HG03469 (cell line): Measurements from ENCODE around the gene PRTFDC1.

Experiments used
- ATAC-seq: cut with Tn5 transposase; IDR thresholded peaks from one replicate; pipeline ENCODE4 v1.9.1; 2021; ENCODE audit warnings: mild to moderate bottlenecking, moderate library complexity, moderate number of reproducible peaks; ENCODE audit not compliant: unreplicated experiment

PRTFDC1 gene

DNA sequence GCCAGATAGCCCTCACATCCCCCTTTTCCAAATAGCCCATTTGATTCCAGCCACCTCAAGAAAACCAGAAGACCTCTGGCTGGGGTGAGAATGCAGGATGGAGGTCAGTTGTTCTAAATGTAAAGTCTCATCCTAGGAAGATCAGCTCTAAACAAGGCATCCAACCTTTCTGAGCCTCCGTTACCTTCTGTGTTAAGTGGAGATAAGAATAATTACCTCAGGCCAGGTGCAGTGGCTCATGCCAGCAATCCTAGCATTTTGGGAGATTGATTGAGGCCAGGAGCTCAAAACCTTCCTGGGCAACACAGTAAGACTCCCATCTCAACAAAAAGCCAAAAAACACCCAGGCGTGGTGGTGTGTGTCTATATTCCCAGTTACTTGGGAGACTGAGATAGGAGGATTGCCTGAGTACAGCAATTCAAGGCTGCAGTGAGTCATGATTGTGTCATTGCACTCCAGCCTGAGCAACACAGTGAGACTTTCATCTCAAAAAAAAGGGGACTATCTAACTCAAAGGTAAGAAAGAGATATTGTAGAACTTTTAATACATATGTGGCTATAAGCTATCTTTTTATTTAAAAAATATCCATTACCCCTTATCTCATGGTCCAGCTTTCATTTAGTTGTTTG is 43.5 kb downstream of the PRTFDC1 start:
- ATAC-seq = no peak

DNA sequence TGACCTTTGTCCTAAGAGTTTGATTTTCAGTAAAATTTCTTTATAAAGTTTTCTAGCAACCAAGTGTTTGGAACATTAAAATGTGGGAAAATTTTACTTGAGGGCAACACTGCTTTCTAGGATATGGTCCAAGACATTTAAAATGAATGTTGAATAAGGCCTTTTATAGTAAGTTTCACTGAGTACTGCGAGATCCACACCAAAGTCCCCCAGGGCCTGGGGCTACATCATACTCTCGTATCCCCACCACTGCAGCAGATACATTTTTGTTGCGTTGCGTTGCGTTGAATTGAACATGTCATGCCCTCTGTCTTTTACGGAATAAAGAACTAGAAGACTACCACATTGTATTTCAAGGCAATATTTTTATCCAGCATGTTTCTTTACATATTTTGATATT is 44.5 kb downstream of the PRTFDC1 start:
- ATAC-seq = no peak

DNA sequence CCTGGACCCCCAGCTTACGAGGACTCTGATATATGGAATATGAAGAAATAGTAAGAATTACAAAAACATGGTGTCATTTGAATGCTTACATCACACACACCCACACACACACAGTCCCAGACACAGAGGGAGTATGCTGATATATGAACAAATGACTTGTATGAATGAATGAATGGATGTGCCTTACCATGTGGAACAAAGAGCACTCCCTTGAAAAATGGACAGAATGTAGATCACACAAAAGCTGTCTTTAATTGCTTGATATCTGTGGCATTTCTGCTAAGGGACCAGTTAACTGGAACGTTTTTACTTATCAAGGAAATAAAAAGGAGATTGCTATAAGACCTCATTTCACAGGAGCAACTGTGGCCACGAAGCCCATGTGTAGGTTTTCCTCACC is 46.0 kb downstream of the PRTFDC1 start:
- no peak for ATAC-seq

DNA sequence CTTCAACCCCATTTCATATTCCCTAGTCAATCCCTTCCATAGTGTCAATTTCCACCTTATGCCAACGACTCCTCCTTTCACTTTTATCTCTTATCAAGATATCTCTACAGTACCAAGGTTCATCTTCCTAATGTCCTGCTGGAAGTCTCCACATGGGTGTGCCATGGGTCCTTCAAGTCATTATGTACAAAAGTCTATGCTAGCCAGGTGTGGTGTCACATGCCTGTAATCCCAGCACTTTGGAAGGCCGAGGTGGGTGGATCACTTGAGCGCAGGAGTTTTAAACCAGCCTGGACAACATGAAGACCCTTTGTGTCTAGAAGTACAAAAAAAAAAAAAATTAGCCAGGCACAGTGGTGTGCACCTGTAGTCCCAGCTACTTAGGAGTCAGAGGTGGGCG is 47.6 kb downstream of the PRTFDC1 start:
- ATAC-seq = no peak

DNA sequence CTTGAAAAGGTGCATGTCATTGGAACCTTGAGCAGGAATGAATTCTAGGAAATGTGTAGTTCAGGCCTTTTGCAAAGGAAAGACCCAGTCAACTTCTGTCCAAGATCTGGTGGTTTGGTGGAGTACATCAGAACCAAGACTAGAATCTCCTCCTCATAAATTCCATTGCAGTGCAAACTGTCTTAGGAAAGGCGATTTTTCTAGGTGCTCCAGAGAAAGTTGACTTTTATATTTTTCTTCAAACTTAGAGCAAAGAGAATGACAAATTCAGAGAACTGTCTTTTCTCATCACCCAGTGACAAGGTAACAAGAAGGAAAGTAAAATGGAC is 50.0 kb downstream of the PRTFDC1 start:
- no peak for ATAC-seq

DNA sequence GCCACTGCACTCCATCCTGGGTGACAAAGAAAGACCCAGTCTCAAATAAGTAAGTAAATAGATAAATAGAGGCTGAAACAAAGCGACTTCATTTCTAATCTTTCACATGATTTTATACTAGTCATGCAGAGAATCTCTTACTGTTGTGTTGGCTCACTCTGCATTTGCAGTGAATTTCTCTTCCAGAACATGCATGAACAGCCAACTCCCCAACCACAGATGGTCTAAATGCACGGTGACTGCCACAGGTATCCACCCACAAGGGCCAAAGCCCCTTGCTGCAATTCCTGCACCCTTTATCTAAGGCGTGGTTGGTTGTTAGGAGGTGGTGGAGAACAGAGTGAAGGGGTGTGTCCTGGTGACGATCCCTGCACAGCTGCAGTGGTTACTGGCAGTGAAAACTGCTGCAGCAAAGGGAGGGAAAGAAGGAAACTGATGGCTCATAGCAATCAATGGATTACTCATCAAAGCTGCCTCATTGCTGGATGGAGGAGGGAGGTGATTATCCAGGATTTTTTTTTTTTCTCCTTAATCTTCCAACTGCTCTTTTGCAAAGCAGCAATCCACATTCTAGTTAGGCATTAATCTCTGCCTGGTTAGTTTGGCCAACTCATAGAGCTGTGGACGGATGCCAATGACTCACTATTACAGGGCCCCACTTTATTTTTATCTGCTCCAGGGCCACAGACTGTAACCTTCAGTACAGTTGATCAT is 50.6 kb downstream of the PRTFDC1 start:
- no peak for ATAC-seq

DNA sequence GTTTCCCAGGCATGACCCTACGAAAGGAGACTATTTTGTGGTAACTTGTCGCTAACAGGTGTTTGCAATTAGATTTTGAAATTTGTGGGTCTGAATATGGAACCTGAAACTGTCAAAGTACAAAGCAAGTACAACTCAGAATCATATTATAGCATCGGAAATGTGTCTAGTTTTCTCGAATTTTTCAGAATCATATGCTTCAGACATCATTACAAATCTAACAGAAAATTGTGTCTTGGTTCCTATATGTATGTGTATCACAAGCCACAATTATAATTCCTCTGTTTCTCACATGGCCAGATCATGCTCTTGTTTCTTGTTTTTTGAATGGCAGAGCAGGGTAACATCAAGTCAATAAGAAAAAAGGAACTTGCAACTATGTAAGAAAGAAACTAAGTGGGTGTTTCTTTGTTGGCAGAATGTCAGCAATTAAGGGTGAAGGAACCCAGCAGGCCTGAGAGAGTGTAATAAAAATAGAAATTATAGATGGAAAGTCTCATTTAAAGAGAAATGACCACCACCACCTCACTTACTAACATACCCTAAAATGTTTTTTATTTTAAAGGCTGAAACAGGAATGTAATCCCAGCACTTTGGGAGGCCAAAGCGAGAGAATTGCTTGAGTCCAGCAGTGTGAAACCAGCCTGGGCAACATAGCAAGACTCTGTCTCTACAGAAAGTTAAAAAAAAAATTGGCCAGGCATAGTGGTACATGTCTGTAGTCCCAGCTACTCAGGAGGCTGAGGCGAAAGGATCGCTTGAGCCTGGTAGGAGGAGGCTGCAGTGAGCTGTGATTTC is 51.3 kb downstream of the PRTFDC1 start:
- peak; percentile 67 for ATAC-seq

DNA sequence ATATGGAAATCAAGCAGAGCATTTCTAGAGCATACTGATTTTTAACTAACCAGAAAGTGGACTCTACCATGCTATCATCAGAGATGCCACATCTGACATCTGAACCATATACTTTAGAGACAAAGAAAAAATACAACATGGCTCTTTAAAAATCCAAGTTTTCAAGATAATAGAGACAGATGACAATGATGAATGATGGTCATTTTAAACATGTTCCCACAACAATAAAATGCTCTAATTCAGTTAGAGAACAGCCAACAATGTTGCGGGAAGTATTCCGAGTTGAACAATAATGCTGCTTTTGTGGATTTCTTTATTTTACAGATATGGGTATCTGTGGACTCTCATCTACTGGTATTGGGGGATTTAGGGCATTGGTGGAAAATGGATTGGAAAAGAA is 52.8 kb downstream of the PRTFDC1 start:
- ATAC-seq = no peak

DNA sequence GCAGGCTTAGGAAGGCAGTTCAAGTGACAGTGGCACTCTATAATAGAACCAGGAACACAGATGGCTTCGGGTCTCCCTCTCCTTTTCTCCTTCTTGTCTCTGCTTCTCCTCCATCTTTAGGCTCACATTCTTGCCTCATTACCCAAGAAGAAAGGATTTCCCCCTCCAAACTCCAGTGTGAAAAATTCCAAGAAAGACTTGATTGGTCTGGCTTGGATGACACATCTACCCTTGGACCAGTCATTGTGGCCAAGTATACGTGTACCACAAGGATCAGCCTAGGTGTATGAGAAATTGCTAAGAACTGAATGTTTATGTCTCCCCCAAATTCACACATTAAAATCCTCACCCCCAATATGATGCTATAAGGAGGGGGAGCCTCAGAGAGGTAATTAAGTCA is 53.9 kb downstream of the PRTFDC1 start:
- no peak for ATAC-seq

DNA sequence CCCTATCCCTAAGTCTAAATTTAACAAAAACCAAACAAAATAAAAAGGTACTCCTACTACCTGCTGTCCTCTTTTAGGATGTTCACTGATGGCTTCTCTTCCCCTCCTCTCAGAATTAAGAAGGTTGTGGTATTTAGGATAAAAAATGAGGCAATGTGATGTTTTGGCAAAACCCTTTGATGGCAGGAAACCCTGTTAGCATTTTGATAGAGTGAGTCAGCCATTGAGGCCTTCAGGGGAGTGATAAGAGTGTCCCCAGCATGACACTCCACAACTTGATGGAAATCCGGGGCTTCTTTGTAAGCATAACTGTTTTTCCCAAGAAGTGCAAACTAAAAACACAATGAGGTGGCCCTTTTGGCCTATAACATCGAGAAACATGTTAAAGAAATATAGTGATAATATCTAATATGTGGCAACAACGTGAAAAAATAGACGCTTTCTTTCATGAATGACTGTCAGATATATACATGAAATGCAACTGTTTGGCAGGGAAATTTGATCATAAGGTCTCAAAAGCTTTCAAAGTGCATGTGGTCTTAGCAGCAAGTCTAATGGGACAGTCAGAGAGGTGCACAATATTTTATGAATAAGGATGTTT is 55.0 kb downstream of the PRTFDC1 start:
- no peak for ATAC-seq

DNA sequence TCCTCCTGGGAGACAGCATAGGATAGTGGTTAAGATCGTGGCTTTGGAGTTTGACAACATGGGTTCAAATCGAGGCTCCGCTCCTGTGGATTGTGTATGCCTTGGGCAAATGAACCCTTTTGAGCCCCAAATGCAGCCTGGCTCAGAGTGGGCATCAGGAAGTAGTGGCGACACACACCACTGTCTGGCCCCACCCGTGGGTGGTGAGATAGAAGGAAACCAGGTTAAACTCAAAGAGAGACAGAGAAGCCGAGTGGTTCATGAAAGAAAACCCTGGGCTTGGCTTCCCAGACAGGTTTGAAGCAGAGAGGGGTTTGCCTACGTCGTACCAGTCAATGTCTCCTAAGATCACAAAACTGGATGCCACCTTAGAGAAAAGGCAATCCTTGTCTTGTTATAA is 57.7 kb downstream of the PRTFDC1 start:
- ATAC-seq = no peak

DNA sequence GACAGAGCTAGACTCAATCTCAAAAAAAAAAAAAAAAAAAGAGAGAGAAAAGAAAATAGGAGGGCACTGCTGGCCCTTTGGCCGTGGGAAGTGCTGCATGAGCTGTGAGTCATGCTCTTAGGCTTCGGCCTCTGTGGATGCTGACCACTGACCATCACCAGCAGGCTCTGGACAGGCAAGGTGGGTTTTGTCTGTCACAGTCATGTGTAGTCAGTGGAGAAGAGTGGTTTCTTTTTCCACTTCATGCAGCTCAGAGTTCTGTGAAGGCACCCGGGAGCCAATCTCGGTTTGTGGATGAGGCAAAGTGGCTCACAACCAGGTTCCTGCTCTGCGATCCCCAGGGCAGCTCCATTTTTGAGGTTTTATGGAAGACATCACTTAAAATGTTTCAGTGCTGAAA is 58.1 kb downstream of the PRTFDC1 start:
- no peak for ATAC-seq

DNA sequence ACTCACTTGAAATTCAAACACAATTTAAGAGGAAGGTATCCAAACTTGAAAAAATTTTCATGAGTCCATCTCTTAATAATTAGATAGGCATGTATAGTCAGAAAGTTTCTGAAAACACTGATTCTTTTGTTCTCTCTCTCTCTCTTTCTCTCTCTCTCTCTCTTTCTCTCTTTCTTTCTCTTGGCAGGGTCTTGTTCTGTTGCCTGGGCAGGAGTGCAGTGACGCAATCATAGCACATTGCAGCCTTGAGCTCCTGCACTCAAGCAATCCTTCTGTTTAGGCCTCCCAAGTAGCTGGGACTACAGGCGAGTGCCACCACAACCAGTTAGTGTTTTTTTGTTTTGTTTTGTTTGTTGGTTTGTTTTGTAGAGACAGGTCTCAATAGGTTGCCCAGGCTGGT is 59.3 kb downstream of the PRTFDC1 start:
- no peak for ATAC-seq

DNA sequence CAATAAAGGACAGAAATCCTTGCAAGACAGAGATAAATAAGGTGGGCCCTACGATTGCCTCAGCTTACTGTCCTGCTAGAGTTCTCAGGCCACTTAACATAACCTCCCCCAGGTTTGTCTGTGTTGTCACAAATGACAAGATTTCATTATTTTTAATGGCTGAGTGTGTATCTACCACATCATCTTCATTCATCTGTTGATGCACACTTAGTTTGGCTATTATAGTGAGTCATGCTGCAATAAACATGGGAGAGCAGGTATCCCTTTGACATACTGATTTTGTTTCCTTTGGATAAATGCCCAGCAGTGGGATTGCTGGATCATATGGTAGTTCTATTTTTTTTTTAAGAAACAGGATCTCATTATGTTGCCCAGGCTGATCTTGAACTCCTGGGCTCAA is 60.6 kb downstream of the PRTFDC1 start:
- no peak for ATAC-seq

DNA sequence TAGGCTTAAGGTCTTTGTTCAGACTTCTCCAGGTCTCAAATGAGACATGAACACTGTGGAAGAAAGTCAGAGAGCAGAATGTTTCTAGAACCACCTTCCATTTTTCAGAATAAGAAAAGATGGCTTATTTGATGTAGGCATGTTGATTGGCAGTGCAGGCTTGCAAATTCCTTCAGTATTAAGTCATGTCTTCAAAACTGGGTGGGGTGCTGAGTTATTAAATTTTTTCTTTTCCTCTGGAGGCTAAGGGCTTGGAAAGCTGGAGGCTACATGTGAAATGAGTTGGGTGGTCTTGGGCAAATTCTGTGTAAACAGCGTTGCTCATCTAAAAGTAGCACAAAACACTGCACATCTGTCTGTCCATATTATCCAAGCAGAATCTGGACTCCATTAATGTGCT is 62.8 kb downstream of the PRTFDC1 start:
- no peak for ATAC-seq

DNA sequence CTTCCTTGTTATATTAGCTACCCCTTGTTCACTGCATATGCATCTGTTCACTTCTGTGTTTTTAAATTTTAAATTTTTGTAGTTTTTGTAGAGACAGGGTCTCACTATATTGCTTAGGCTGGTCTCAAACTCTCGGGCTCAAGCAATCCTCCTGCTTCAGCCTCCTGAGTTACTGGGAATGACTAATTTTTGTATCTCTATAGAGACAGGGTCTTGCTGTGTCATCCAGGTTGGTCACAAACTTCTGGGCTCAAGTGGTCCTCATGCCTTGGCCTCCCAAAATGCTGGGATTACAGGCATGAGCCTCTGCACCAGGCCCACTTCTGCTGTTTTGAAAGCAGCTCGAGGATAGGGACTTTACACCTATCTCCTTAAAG is 64.6 kb downstream of the PRTFDC1 start:
- peak; percentile 15 for ATAC-seq

DNA sequence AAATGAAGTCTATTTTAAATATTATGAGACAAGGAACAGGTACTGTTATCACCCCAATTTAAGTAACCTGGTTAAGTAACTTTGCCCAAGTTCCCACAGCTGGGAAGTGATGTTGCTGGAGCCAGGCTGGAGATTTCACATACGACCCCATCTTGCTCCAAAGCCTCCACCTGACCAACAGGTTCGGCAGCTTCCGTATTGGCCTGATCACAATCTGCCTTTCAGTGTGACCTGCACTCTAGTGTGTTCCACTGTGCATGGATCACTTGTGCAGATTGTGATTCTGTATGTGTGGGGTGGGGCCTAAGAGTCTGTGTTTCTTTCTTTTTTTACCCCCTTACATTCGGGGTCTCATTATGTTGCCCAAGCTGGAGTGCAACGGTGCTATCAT is 66.1 kb downstream of the PRTFDC1 start:
- ATAC-seq = no peak

DNA sequence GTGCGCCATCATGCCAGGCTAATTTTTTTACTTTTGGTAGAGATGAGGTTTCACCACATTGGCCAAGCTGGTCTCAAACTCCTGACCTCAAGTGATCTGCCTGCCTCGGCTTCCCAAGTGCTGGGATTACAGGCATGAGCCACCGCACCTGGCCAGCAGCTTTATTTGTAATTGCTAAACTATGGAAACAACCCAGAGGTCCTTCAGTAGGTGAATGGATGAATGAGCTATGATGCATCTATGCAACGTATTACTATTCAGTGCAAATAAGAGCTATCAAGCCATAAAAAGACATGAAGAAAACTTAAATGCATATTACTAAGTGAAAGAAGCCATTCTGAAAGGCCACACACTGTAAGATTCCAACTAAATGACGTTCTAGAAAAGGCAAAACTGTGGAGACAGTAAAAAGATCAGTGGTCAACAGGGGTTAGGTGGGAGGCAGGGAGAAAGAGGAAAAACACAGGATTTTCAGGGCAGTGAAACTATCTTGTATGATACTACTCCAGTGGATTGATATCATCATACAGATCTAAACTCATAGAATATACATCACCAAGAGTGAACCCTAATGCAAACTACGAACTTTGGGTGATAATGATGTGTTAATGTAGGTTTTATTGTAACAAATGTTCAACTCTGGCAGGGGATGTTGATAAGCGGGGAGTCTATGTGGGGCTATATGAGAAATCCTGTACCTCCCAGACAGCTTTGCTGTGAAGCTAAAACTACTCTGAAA is 66.7 kb downstream of the PRTFDC1 start:
- ATAC-seq = no peak

DNA sequence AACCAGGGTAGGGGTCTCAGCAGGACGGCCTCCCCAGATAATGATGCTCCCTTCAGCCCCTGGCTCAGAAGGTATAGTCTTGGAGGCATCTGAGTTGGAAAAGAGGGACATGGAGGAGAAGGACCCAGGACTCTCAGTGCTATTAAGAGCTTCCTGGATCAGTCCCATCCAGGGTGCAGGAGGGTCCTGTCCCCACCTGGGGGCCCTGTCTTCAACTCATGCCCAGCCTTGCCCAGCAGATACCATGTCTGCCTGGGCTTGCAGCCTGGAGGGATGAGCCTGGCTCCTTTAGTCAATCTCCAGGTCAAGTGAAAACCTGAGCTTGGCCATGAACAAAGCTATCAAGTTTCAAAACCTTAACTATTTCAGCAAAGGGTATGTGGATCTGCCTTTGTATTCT is 67.6 kb downstream of the PRTFDC1 start:
- ATAC-seq = no peak

DNA sequence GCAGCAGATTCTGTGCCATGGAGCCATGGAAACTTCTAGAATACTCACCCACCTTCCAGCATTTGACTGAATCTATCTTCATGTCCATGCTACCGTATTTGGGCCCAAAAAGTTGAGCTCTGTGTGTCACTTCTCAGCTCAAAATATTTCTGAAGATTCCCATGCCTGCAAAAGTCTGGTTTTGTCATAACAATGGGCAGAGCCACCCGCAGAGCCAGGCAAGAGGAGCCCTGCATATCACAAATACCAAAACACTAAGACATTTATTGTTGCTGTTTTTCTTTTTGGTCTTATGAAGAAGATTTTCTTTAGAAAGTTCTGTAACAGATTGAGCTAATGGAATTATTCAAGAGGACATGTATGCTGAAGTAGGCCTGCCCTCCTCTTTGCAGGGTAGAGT is 68.1 kb downstream of the PRTFDC1 start:
- no peak for ATAC-seq

DNA sequence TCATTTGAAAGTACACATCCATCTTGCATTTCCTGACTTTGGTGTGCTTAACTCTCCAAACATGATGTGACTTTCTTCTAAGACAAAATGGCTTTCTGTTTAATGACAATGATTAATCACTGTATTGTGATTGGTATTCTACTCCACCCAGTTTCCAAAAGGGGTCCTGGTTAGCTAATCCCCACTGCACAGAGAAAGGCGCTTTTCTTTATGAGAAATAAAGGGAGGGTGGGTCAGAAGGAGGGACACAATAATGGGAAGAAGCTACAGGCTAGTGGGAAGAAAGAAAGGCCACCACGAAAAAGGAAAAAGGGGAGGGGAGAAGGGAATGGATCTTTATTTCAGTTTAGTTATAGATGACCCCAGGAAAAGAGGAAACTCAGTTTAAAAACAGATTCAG is 69.2 kb downstream of the PRTFDC1 start:
- no peak for ATAC-seq
